GM10847 (cell line): Measurements from ENCODE around the gene ZBTB20.

Experiments
- POLR2A ChIP-seq: IDR thresholded peaks from 2 replicates; pipeline ENCODE4 v1.6.1; 2011; ENCODE audit not compliant: insufficient read length; ENCODE audit errors: extremely low read depth

The ZBTB20 gene

DNA sequence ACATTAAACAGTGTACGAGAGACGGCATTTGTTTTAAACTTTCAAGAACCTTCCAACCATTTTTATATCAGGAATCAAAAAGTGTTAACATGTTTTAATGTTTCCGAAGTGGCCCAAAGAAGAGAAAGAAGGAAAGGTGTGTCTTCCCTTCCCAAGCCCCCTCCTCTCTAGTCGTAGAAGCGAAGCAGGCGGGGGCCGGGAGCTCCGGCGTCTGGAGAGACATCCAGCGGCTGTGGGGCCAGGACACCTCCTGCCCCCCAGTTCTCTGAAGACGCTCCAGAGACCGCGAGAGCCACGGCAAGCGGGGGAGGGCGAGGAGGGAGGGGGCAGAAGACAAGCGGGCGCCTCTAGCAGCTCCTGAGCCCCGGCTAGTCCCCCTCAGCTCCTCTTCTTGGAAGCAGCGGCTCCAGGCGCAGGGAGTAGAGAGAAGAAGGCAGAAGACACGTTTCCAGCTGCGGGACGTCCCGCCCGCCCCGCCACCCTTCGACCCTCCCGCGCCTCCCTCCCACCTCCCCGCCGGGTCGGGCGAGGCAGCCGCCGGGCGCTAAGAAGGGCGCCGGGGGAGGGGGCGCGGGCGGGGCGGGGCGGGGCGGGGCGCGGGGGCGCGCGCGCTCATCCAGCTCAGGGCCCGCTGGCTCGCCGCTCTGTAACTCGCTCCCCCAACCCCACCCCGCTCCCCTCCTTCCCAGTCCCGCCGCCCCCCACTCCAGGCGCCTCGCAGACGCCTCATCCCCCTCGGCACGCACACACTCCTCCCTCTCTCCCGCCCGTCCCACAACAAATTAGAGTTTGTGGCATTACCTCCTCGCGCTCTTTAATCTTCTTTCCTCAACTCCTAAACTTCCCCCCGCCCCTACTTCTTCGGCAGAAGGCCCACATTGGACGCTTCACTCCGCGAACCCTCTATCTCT lies at the start of gene ZBTB20:
Gene ZBTB20 (minus strand): TSS at position 871 of the 911 bp plus-strand sequence.
- peak; percentile 51 for TF ChIP-seq POLR2A

DNA sequence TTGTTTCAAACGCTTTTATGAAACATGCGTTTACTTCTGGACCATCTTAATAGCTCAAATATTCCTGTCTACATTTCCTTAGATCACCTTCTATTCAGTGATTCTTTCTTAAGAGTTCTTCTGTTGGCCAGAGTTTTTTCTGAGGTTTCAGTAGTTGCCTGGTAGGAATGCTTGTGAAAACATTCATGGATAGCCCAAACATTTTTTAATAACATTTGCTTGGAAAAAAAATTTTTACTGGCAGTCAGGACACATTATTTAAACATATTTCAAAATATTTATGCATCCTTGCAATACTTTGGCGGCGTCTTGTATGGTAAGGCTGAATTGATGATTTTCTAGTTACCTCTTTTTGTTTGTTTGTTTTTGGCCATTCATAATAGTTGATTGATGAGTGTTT lies 47.4 kb upstream of the ZBTB20 start:
- no peak for TF ChIP-seq POLR2A

DNA sequence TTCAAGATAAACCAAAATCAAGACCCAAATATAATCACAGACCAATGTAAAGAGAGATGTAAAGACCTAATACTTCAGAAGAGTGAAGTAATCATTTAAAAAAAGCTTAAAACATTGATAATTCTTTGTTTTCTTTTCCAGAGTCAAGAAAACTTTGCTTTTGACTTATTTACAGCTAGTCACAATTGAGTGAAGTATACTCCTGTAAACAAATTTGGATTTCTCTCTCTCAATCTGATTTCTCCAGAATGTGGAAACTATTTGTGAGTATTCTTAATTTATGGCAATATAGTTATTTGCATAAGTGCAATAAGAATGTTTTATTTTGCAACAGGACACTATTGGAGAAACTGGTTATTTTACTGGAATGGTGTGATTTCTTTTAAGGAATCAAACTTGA lies 43.7 kb upstream of the ZBTB20 start:
- TF ChIP-seq POLR2A, result no peak

DNA sequence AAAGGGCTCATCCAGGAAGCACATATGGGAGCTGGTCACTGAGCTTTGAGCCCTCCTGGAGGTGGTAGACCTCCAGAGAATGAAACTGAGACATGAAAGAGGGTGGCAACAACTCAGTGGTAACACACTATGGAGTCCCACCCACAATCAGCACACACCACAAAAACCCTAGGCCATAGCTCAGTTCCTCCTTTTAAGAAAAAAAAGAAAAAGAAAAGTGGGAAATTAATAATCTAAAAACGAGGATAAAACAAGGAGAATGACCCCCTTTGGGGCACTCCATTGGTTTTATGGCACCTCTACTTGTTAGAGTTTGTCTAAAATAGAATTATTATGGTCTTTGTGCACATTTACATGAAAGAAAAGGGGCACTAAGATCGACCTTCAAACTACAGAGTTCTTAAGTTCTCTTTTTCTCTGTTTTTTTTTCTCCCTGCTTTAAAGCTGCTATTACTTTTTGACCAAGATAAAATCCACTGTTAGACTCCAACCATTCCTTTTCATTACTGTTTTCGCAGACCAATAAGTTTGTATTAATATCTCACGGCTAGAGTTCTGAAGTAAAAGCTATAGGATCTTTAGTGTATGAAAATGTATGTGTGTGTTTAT lies 40.2 kb upstream of the ZBTB20 start:
- TF ChIP-seq POLR2A, result no peak

DNA sequence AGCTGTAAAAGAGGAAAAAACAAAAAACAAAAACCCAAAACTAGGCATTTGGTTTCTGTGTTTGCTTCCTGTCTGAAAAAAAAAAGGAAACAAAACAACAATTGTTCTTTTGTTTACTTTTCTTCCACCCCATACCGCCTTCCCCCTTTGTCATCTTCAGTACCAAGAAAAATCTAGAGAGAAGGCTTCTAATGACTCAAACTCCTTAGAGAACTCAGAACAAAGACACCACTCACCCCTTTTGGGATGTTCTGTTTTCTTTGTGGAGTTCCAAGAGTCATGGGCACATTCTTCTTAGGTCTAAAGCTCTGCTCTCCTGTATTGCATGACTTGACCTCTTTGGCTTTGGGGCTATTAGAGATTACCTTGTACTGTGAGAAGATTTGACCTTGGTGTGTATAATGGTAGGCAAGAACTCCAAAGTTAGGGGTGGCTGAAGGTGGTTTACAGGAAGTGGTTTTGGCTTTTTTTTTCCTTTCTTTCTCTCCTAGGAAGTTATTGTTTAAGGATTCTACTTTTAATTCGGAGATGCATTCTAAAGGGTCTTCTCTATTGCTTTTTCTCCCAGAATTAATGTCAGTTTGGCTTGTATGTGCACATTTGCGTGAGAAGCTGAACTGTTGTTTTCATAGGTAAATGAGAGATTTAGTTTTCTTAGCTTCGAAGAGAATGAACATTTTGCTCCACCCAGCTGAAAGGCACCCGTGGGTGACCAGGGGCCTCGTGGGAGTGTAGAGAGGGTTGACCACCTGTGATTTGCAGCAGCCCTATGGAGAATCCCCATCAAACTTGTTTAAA lies 39.5 kb upstream of the ZBTB20 start:
- no peak for TF ChIP-seq POLR2A

DNA sequence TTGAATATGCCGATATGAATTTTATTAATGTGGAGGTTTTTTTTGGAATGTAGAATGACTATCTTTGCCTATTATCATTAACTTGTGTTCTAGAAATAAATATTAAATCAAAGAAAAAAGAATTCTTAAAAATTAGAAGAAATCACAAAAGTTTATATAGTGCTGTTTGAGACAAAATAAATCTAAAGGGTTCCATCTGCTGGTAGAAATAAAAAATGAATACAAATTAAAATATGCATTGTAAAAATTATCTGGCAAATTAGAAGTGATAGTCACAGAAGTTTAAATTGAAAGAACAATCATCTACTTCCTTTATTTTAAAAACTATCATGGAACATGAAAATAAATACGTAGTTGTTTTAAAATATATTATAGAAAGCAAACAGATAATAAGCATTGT lies 22.7 kb upstream of the ZBTB20 start:
- no peak for TF ChIP-seq POLR2A

DNA sequence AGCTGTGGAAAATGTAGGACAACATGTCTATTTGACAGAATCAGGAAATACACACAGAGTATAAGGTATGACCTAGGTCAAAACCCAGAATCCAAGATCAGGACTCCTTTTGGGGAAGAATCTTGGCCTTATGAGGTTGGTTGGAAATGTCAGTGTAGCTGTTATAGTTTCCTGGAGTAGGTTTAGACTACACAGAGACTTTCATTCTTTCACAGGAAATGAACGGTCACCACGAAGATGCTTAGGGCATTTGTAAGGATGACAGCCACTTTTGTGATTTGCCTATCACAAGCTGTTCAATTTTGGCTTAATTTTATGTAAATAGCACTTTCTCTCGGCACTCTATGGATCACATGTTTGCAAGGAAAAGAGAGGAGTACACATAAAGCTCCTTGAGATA lies 18.6 kb upstream of the ZBTB20 start:
- TF ChIP-seq POLR2A, result no peak

DNA sequence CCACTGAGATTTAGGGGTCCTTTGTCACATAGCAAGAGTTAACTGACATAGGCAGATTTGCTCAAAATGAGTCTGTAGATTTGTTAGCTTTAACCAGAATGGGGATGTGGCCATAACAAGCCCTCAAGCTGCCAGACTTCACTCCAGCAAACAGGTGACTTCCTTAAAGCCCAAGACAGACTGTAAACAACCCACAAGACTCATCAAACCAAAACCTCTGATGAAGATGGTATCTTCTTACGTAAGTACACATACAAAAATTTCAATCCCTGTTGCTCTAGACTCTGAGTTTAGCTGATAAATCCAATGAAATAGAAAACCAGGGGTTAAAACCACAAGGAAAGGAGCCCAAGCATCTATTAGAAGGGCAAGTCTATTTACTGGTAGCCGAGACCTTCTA lies 18.2 kb upstream of the ZBTB20 start:
- no peak for TF ChIP-seq POLR2A

DNA sequence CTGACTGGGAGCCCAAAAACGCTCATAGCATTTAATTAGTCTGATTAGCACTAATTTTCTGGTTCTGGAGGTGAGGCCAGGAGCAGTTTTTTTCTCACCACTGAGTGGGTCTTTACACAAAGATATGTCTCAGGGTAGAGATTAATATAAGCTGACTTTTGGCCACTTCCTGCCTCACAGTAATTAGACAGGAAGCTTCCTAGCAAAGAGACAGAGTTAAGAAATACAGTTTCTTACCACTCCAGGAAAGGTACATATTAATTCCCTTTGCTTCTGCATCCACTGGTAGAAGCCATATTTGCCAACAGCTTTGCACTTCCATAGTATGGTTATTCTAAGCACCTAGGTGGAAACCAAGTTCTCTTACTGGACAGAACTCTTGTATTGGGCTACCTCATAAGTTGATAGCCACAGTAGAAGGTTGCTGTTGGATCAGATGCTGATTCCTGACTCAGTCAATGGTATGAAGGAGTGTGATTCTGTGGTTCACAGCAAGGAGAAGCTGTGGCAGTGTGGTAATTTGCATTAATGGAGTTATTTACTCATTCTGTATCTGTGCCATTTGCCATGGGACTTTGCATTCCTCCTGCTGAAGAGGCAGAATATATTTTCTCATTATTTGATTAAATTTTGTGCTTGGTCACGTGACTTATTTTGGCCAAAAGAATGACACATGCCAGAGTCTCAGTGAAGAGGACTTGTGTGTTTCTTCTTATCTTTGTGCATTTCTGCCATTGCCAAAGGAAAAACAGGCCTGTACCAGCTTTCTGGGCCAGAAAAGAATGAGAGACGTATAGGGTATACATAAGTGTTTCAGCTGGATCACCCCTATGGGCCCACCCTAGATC lies 17.5 kb upstream of the ZBTB20 start:
- no peak for TF ChIP-seq POLR2A

DNA sequence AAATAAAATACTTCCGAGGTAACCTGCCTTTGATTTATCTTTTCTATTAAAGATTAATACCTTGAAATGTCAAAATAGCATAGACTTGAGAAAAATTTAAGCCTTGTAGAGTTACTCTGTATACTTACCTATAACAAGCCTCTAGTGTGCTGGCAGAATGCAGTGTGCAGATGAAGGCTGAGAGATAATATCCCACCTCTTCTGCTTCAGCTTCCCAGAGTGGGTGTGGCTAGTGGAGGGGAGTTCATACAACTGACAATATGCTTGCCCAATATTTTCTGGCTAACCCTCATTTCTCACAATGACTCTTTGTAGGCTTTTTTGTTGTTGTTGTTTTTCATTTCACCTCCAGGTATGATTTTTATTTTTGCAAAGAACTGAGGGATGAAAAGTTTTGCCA lies 15.7 kb upstream of the ZBTB20 start:
- TF ChIP-seq POLR2A, result no peak

DNA sequence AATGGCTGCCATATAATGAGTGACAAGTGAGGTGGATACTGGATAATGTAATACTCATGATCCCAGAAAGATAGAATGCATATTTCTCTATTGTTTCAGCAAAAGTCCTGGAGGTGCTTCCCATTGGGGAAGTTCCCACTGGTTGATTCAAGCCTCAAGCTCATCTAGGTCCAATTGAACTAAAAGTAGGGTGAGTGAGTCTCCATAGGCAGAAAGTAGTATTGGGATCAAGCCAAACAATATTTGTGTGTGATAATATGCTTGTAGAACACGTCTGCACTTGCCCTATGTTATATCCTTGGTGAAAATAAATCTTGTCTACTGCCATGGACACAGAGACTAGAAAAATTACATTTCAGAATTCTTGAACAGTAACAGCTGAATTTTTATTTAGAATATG lies 14.8 kb upstream of the ZBTB20 start:
- TF ChIP-seq POLR2A, result no peak

DNA sequence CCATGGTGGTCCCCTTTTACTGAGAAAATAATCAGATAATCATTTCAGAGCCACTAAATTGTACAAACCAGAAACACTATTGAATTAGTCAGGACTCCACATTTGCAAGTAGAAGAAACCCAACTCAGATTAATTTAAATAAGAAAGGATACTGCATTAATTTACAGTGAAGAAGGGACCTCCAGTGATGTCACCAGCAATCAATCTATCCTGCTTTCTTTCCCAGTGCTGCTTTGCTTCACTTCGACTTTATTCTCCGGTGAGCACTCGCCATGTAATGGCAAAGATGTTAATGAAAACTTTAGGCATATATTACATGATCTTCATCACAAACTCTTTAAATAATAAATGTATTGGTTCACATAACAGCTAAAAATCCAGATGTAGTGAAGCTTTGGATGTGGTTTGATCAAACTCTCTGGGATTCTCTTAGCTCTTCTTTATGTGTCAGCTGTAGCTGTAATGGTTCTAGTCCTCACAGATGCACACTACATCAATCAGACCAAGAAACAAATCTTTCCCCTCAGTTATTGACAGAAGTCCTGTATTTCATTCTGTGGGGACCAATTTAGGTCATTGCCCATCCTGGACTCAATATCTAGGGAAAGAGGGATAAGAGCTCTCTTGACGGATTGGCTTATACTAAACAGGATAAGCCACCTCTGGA lies 14.2 kb upstream of the ZBTB20 start:
- TF ChIP-seq POLR2A, result no peak

DNA sequence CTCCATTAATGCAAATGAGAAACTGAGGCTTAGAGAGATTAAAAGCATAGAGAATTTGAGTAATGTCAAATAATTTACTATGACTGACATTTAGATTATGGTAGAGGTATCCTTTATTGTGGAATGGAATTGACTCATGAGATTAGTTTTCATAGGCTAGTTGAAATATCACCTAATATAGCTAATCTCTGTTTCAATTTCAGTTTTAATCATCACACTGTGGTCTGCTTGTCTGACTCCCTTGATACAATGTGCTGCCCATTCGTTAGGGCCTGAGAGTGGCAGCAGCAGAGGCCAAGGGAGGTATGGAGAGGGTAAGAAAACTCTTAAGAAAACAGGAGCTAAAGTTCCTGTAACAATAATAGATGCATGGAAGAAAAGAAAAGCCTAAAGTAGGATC lies 13.2 kb upstream of the ZBTB20 start:
- TF ChIP-seq POLR2A, result no peak

DNA sequence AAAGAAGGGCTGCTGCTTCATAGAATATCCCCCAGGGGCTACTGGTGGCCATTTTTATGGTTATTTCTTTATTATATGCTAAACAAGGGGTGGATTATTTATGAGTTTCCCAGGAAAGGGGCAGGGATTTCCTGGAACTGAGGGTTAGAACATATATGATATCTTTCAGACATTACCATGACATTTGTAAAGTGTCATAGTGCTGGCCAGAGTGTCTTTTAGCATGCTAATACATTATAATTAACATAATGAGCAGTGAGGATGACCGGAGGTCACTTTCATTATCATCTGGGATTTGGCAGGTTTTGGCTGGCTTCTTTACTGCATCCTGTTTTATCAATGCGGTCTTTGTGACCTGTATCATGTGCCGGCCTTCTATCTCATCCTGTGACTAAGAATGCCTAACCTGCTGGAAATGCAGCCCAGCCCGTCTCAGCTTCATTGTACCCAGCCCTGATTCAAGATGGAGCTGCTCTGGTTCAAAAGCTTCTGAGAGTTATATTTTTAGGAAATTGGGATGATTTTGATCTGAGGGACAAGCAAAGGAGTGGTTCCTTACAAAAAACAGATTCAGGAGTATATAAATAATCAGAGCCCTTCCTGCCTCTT lies 9.1 kb upstream of the ZBTB20 start:
- no peak for TF ChIP-seq POLR2A
